Transverse colon (tissue), 4 donors: ENCODE results near the gene LY86.

Experiments used
- CTCF ChIP-seq, 5 experiments: fragments of 200-600 bp in 3 of 5; fragments of 450-650 bp in 2 of 5; sonication (generic) in 3 of 5; IDR thresholded peaks; 1 replicate in 2 of 5; 2 replicates in 3 of 5; pipeline ENCODE4 v1.5.1; 2016 to 2017; ENCODE audit warnings: antibody characterized with exemption in 5 of 5, inconsistent platforms in 3 of 5, mild to moderate bottlenecking in 2 of 5, moderate library complexity in 1 of 5
- EP300 ChIP-seq: sonication (generic); formaldehyde crosslinking; IDR thresholded peaks from one replicate; pipeline ENCODE4 v1.6.1; 2017; ENCODE audit warnings: antibody characterized with exemption, low read depth
- POLR2A ChIP-seq: fragments of 450-650 bp; IDR thresholded peaks from one replicate; pipeline ENCODE4 v1.6.1; 2016; ENCODE audit warnings: antibody characterized with exemption, mild to moderate bottlenecking, moderate library complexity
- POLR2AphosphoS5 ChIP-seq, 3 donors: sonication (generic); formaldehyde crosslinking; IDR thresholded peaks; one replicate each; pipeline ENCODE4 v1.6.1; 2016; ENCODE audit warnings: antibody characterized with exemption in 3 of 3

- TF ChIP-seq POLR2AphosphoS5 (IDR thresholded peaks at IDR 0.05) (no peak), EP300 (no peak), CTCF (IDR thresholded peaks at IDR 0.05) (no peak), POLR2A (no peak)
These were observed 5.4 kb downstream of the LY86 start for GRCh38 chr6:6593867-6594468.
